Measurements from ENCODE around the gene ASPG. TPM values are rescaled to one million over a fixed set of nuclear protein-coding genes. Genes with fewer than 3 reads are reported as not detected.
A peak's percentile ranks its signal among the peaks of the same experiment; 100 is the strongest.

ASPG gene
- total and polyA plus RNA-seq, 12 donors: 2.8 to 32.0 (median 13.2) TPM

DNA sequence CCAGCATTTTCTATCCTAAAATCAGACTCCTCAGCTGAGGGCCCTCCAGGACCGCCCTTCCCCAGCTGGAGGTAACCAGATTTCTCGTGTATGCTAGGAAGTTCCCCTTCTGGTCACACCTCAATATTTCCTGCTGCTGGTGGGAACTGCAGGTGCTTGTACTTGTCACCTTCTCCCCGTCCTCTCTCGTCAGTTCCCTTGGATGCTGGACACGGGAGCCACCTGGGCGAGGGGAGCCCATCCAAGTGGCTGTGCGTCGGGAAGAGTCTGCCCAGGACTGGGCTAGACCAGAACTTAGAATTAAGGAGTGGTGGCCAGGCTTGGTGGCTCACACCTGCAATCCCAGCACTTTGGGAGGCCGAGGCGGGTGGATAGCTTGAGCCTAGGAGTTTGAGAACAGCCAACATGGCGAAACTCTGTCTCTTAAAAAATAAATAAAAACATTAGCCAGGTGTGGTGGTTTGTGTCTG lies 29.7 kb downstream of the ASPG start:
- DNase-seq: no peak
- intact Hi-C loops (cut with DNase I): no loop called here
- Histone ChIP-seq H3K36me3 (no peaks in the 10 kb centered on the region), H3K4me1 (peaks cover 0 to 19% (median 14%) of the 10 kb centered on the region in 9 donors), H3K27ac (no peak overlapping the region), H3K9me3 (no peaks in the 10 kb centered on the region), H3K4me3 (no peak overlapping the region), H3K27me3 (peaks cover 21 to 63% (median 58%) of the 10 kb centered on the region in 7 donors)
- TF ChIP-seq, protein P1, sequence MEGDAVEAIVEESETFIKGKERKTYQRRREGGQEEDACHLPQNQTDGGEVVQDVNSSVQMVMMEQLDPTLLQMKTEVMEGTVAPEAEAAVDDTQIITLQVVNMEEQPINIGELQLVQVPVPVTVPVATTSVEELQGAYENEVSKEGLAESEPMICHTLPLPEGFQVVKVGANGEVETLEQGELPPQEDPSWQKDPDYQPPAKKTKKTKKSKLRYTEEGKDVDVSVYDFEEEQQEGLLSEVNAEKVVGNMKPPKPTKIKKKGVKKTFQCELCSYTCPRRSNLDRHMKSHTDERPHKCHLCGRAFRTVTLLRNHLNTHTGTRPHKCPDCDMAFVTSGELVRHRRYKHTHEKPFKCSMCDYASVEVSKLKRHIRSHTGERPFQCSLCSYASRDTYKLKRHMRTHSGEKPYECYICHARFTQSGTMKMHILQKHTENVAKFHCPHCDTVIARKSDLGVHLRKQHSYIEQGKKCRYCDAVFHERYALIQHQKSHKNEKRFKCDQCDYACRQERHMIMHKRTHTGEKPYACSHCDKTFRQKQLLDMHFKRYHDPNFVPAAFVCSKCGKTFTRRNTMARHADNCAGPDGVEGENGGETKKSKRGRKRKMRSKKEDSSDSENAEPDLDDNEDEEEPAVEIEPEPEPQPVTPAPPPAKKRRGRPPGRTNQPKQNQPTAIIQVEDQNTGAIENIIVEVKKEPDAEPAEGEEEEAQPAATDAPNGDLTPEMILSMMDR (IDR thresholded peaks at IDR 0.05): no peak
- WGBS, 2 donors: 79 to 84% methylated on average over 11 of the region's 11 CpGs
- no peak for ATAC-seq

DNA sequence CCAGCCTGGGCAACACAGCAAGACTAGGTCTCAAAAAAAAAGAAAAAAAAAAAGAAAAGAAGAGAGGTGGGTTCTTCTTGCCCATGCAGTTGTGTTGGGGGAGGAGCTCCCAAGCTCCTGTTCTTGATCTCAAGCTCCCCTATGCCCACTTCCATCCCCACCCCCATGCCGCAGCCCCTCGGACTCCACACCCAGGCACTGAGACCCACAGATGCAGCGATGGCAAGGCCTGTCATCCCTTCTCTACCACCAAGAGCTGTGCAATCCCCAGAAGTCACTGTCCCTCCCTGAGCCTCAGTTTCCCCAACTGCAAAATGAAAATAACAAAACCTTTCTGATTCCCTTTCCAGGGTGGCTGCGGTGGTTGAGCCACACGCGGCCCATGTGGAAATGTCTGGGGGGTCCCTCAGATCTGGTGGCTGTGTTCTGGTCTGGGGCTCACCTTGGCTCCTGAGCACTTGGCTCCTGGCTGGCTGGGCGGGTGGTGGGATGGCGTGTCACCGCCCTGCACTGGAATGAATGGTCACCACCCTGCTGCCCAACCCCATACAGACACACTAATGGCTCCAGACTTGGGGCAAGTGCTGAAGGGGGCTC lies 30.3 kb downstream of the ASPG start:
- H3K4me3 ChIP-seq: peak overlapping the region in 1 of 10 donors; percentile 14
- H3K9me3 ChIP-seq: no peaks in the 10 kb centered on the region
- peaks cover 0 to 19% (median 14%) of the 10 kb centered on the region in 9 donors for H3K4me1 ChIP-seq
- TF ChIP-seq, protein P1 (IDR thresholded peaks at IDR 0.05): no peak
- no peaks in the 10 kb centered on the region for H3K36me3 ChIP-seq
- DNase-seq (no peak), ATAC-seq (no peak)
- peaks cover 21 to 69% (median 62%) of the 10 kb centered on the region in 7 donors for H3K27me3 ChIP-seq
- WGBS, 2 donors: 82 to 88% methylated on average over 9 of the region's 9 CpGs
- intact Hi-C loops (cut with DNase I): no loop called here
- H3K27ac ChIP-seq: no peak overlapping the region

DNA sequence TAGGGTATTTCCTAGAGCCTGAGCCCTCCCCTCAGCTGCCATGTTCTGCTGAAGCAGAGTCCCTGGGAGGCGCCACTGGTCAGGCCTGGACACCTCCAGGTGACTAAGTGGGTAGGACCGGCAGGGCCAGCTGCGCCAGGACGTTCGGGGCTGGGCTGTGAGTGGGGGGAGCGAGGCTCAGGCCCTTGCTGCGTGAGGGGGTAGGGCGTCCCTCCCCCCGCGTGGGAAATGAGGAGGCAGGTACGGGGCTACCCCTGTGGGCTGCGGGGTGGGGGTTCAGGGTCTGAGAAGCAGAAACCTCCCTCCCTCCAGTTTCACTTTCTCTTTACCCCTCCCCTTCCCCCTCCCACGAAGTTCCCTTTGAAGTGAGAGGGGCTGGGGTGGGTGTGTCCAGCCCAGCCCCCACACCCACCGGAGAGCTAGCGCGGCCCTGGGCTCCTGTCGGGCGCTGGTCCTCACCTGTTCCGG lies 30.8 kb downstream of the ASPG start:
- H3K27ac ChIP-seq: no peak overlapping the region
- DNase-seq (no peak), ATAC-seq (peak in 1 of 8 donors; percentile 8)
- peak overlapping the region; percentile 14 to 51 (median 42) for H3K4me3 ChIP-seq
- no peaks in the 10 kb centered on the region for H3K36me3 ChIP-seq
- H3K27me3 ChIP-seq: peaks cover 21 to 73% (median 62%) of the 10 kb centered on the region in 7 donors
- 18 to 20% methylated on average over 17 to 19 of the region's 19 CpGs for WGBS, 2 donors
- H3K4me1 ChIP-seq: peaks cover 0 to 19% (median 14%) of the 10 kb centered on the region in 9 donors
- no peaks in the 10 kb centered on the region for H3K9me3 ChIP-seq
- intact Hi-C loops (cut with DNase I): no loop called here
- TF ChIP-seq, protein P1 (IDR thresholded peaks at IDR 0.05): no peak

DNA sequence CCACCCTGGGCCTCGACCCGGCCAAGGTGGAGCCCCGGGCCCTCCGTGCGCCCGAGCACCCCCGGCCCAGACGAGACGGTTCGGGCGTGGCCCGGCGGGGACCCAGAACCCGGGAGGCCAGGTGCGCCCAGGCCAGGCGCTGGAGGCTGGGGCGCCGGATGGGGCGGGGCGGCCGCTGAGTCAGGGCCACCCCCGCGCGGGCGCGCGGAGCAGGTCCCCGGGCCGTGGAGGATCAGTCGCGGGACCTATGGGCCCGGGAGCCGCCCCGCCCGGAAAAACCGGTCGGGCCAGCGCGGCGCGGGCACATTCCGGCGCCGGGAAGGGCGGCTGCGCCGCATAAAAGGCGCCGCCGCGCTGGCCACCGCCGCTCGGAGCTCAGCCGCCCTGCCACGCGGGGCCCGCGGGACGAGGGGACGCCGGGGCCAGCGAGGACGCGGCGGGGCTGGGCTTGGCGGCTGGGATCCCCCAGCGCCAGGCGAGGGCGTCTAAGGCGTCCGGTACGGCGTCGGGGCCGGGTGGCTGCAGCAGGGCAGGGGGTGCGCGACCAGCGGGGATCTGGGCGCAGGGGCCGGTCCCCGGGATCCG lies 31.3 kb downstream of the ASPG start:
- Histone ChIP-seq H3K27me3 (peaks cover 21 to 75% (median 62%) of the 10 kb centered on the region in 7 donors), H3K4me1 (peaks cover 0 to 19% (median 14%) of the 10 kb centered on the region in 9 donors), H3K4me3 (peak overlapping the region; percentile 14 to 51 (median 42)), H3K27ac (no peak overlapping the region), H3K9me3 (no peaks in the 10 kb centered on the region), H3K36me3 (no peaks in the 10 kb centered on the region)
- ATAC-seq: peak in 2 of 8 donors; percentile 47 to 51
- DNase-seq: peak in 1 of 2 donors; percentile 10
- TF ChIP-seq, protein P1 (IDR thresholded peaks at IDR 0.05): no peak
- intact Hi-C loops (cut with DNase I): no loop called here
- WGBS, 2 donors: 0 to 1% methylated on average over 70 to 83 of the region's 83 CpGs

Data from heart right ventricle (tissue), 16 donors.